HG02759 (cell line): ENCODE data around the gene ZSWIM9.

Experiments
- ATAC-seq: cut with Tn5 transposase; IDR thresholded peaks from one replicate; pipeline ENCODE4 v1.9.1; 2021; ENCODE audit warnings: mild to moderate bottlenecking, moderate library complexity; ENCODE audit not compliant: unreplicated experiment

ZSWIM9 gene

GRCh38 chr19:48169939-48170803 lies at the start of gene ZSWIM9, which contains the start of gene LIG1:
Gene ZSWIM9, plus strand, starts transcription at chr19:48170680. Its CDS starts 1,123 bp downstream, at chr19:48171803.
Gene LIG1, minus strand, starts transcription at chr19:48170344. Its CDS starts 4,778 bp downstream, at chr19:48165566.
- peak; percentile 87 for ATAC-seq

- no peak for ATAC-seq
Observed at GRCh38 chr19:48121066-48121465, 49.4 kb upstream of the ZSWIM9 start.

GRCh38 chr19:48121909-48122371 lies 48.5 kb upstream of the ZSWIM9 start:
- ATAC-seq: no peak

- ATAC-seq: no peak
Observed at GRCh38 chr19:48122421-48122820, 48.1 kb upstream of the ZSWIM9 start.

GRCh38 chr19:48123907-48124651 lies 46.4 kb upstream of the ZSWIM9 start:
- no peak for ATAC-seq

GRCh38 chr19:48127561-48127960 lies 42.9 kb upstream of the ZSWIM9 start:
- ATAC-seq: no peak

GRCh38 chr19:48133094-48133493 lies 37.4 kb upstream of the ZSWIM9 start:
- ATAC-seq: no peak

GRCh38 chr19:48135411-48135810 lies 35.1 kb upstream of the ZSWIM9 start:
- no peak for ATAC-seq

GRCh38 chr19:48136547-48136946 lies 33.9 kb upstream of the ZSWIM9 start:
- ATAC-seq: no peak

- no peak for ATAC-seq
Observed at GRCh38 chr19:48137411-48137810, 33.1 kb upstream of the ZSWIM9 start.

- ATAC-seq: no peak
Observed at GRCh38 chr19:48139053-48139452, 31.4 kb upstream of the ZSWIM9 start.

GRCh38 chr19:48147597-48148175 lies 22.8 kb upstream of the ZSWIM9 start:
- ATAC-seq: no peak

GRCh38 chr19:48148576-48148975 lies 21.9 kb upstream of the ZSWIM9 start:
- ATAC-seq: no peak

- ATAC-seq: no peak
Observed at GRCh38 chr19:48149430-48149829, 21.1 kb upstream of the ZSWIM9 start.

- ATAC-seq: no peak
Observed at GRCh38 chr19:48152551-48152950, 17.9 kb upstream of the ZSWIM9 start.

- ATAC-seq: no peak
Observed at GRCh38 chr19:48154003-48154402, 16.5 kb upstream of the ZSWIM9 start.

GRCh38 chr19:48158210-48158790 lies 12.2 kb upstream of the ZSWIM9 start:
- no peak for ATAC-seq

- ATAC-seq: no peak
Observed at GRCh38 chr19:48168689-48169088, 1.8 kb upstream of the ZSWIM9 start.

GRCh38 chr19:48169578-48169938 lies 922 bp upstream of the ZSWIM9 start:
- ATAC-seq: peak; percentile 7

GRCh38 chr19:48170817-48171347 lies 402 bp downstream of the ZSWIM9 start:
- ATAC-seq: no peak

- no peak for ATAC-seq
Observed at GRCh38 chr19:48171710-48172109, 1.2 kb downstream of the ZSWIM9 start.
